Panc1 (cell line): ENCODE results near the gene PDK2. TPM values are rescaled to one million over a fixed set of nuclear protein-coding genes. Genes with fewer than 3 reads are reported as not detected.

Experiments used
- ATAC-seq: fragments of 200-7000 bp; cut with Tn5 transposase; 2 replicates; pipeline ENCODE4 v1.9.1; 2020; ENCODE audit warnings: mild to moderate bottlenecking, moderate library complexity
- BruUV-seq: library from RNA; stranded (reverse); fragments of 400-500 nt; replicated peaks from 2 replicates; lab custom pipeline; 2021; lab: Mats Ljungman, UMichigan
- CTCF ChIA-PET: fragments of 300-600 bp; sonication (Branson Sonifier 250); formaldehyde crosslinking; loops from one replicate; lab custom pipeline; 2022; ENCODE audit warnings: antibody characterized with exemption; lab: Charles Lee
- POLR2A ChIA-PET: fragments of 300-600 bp; sonication (Branson Sonifier 250); formaldehyde crosslinking; loops from one replicate; lab custom pipeline; 2022; ENCODE audit warnings: antibody characterized with exemption; lab: Charles Lee
- DNase-seq: peaks from one replicate; pipeline ENCODE4 v3.0.0-alpha.2; 2010; ENCODE audit warnings: low read depth, low spot score
- H3K27ac ChIP-seq: 2 replicates; pipeline ENCODE4 v1.5.1; 2011; ENCODE audit warnings: mild to moderate bottlenecking, low read length, inconsistent platforms
- H3K27me3 ChIP-seq: fragments of 200-500 bp; sonication (Bioruptor generic); 2 replicates; pipeline ENCODE4 v1.6.0; 2014; ENCODE audit warnings: low read length, inconsistent platforms; ENCODE audit not compliant: control insufficient read depth, insufficient read depth
- H3K36me3 ChIP-seq: fragments of 200-500 bp; sonication (Bioruptor generic); 2 replicates; pipeline ENCODE4 v1.5.1; 2014; ENCODE audit warnings: inconsistent platforms, mild to moderate bottlenecking, low read length, moderate library complexity; ENCODE audit not compliant: control insufficient read depth, insufficient read depth
- H3K4me1 ChIP-seq: 2 replicates; pipeline ENCODE4 v1.5.1; 2011; ENCODE audit warnings: inconsistent platforms, mild to moderate bottlenecking, low read length, moderate library complexity; ENCODE audit not compliant: control insufficient read depth, insufficient read depth
- H3K4me3 ChIP-seq, 2 experiments: 2 replicates each; pipeline ENCODE4 v1.5.1; 2011 to 2012; ENCODE audit warnings: low read depth in 2 of 2, low read length in 2 of 2, mild to moderate bottlenecking in 2 of 2, inconsistent platforms in 1 of 2, moderate library complexity in 1 of 2
- H3K9me3 ChIP-seq: fragments of 200-500 bp; sonication (Bioruptor generic); 2 replicates; pipeline ENCODE4 v1.5.1; 2014; ENCODE audit warnings: low read depth, mild to moderate bottlenecking, inconsistent platforms, low read length, moderate library complexity; ENCODE audit not compliant: control insufficient read depth, insufficient read depth
- CTCF ChIP-seq: fragments of 450-650 bp; IDR thresholded peaks from 2 replicates; pipeline ENCODE4 v1.5.1; 2017; ENCODE audit warnings: mild to moderate bottlenecking
- POLR2AphosphoS5 ChIP-seq: IDR thresholded peaks from 2 replicates; pipeline ENCODE4 v1.6.1; 2012; ENCODE audit warnings: mild to moderate bottlenecking, low read depth, low read length, moderate library complexity
- REST ChIP-seq, 2 experiments: IDR thresholded peaks; 2 replicates each; pipeline ENCODE4 v1.6.1; 2011 to 2012; ENCODE audit warnings: low read depth in 2 of 2, control low read depth in 1 of 2, low read length in 1 of 2, mild to moderate bottlenecking in 1 of 2, moderate library complexity in 1 of 2; ENCODE audit not compliant: insufficient read depth in 1 of 2
- SIN3A ChIP-seq: IDR thresholded peaks from 2 replicates; pipeline ENCODE4 v1.6.1; 2012; ENCODE audit warnings: low read depth, mild to moderate bottlenecking, low read length, moderate library complexity, borderline replicate concordance; ENCODE audit not compliant: insufficient read depth
- TCF7L2 ChIP-seq: IDR thresholded peaks from 2 replicates; pipeline ENCODE4 v1.6.1; 2011; ENCODE audit warnings: mild to moderate bottlenecking, low read depth, low read length, inconsistent platforms
- in situ Hi-C: cut with HindIII; loops from 2 replicates; pipeline ENCODE4 v1.10.0; 2016; ENCODE audit warnings: low sequenced_read_pairs, low pct_unique_long_range_greater_than_20kb
- intact Hi-C: fragments of 100-400 bp; cut with micrococcal nuclease; formaldehyde crosslinking; loops from one replicate; pipeline ENCODE4 v1.10.0; 2022; ENCODE audit not compliant: unreplicated experiment
- total RNA-seq: library from RNA; stranded (reverse); gene quantifications from one replicate; pipeline ENCODE4 v1.2.1, GENCODE V29; 2021; ENCODE audit not compliant: unreplicated experiment

Gene PDK2
- total RNA-seq, 1 experiment from 2014 or later = 46.0 TPM

GRCh38 chr17:50066995-50067394 is 28.2 kb upstream of the PDK2 start:
- H3K27ac ChIP-seq = peak overlapping the region; percentile 67
- intact Hi-C loops (no loop called here), in situ Hi-C loops (no loop called here)
- BruUV-seq = TSS peak; percentile 43
- peaks cover 47% of the 10 kb centered on the region for H3K4me1 ChIP-seq
- H3K4me3 ChIP-seq = no peak overlapping the region
- ATAC-seq = no peak
- H3K36me3 ChIP-seq = peaks cover 23% of the 10 kb centered on the region
- DNase-seq = no peak
- no peaks in the 10 kb centered on the region for H3K9me3 ChIP-seq
- no peaks in the 10 kb centered on the region for H3K27me3 ChIP-seq
- ChIA-PET POLR2A (no interaction called here), CTCF (interaction anchor here (1.1 kb wide), 1 partner anchor 13 kb away, joined by 3 read pairs; no protein-coding TSS in a partner anchor)
- no peak for TF ChIP-seq POLR2AphosphoS5

GRCh38 chr17:50067996-50068395 is 27.2 kb upstream of the PDK2 start:
- peak overlapping the region; percentile 51 for H3K27ac ChIP-seq
- peaks cover 37% of the 10 kb centered on the region for H3K4me1 ChIP-seq
- CTCF ChIA-PET = no interaction called here
- POLR2A ChIA-PET = no interaction called here
- H3K9me3 ChIP-seq = no peaks in the 10 kb centered on the region
- TF ChIP-seq SIN3A (no peak), TCF7L2 (no peak), REST (IDR thresholded peaks at IDR 0.05; ENCODE audit: insufficient read depth in 1 of 2, low read depth in 2 of 2, low read length in 1 of 2) (no peak), CTCF (no peak), POLR2AphosphoS5 (no peak)
- in situ Hi-C loops = no loop called here
- DNase-seq (no peak), ATAC-seq (no peak)
- H3K36me3 ChIP-seq = peaks cover 23% of the 10 kb centered on the region
- no peak overlapping the region for H3K4me3 ChIP-seq
- H3K27me3 ChIP-seq = no peaks in the 10 kb centered on the region
- intact Hi-C loops = no loop called here
- no TSS peak for BruUV-seq

GRCh38 chr17:50070908-50071680 is 24.1 kb upstream of the PDK2 start:
- Histone ChIP-seq H3K4me1 (peaks cover 11% of the 10 kb centered on the region; the same call in 1 of the 2 replicates), H3K4me3 (no peak overlapping the region), H3K27ac (no peak overlapping the region), H3K9me3 (no peaks in the 10 kb centered on the region), H3K36me3 (peaks cover 24% of the 10 kb centered on the region), H3K27me3 (no peaks in the 10 kb centered on the region)
- ATAC-seq (no peak), DNase-seq (no peak)
- CTCF ChIA-PET = interaction anchor here (0.6 kb wide), 1 partner anchor 22 kb away, joined by 6 read pairs; no protein-coding TSS in a partner anchor
- in situ Hi-C loops (no loop called here), intact Hi-C loops (no loop called here)
- POLR2A ChIA-PET = interaction anchor here (0.6 kb wide), 1 partner anchor 434 kb away, joined by 5 read pairs; no protein-coding TSS in a partner anchor
- BruUV-seq = no TSS peak
- TF ChIP-seq POLR2AphosphoS5 (peak; percentile 27; the same call in 1 of the 2 replicates), CTCF (no peak)
